ENCODE data around the gene S100PBP.
A peak's percentile ranks its signal among the peaks of the same experiment; 100 is the strongest.

Gene S100PBP

GRCh38 chr1:32774950-32775634, 42.4 kb upstream of the S100PBP start:
- Histone ChIP-seq H3K27me3 (ENCODE audit: control insufficient read depth in 1 of 2, insufficient read depth in 1 of 2, low read length in 2 of 2) (no peaks in the 10 kb centered on the region), H2AK5ac (ENCODE audit: low read length, severe bottlenecking) (no peak overlapping the region), H2BK5ac (ENCODE audit: low read depth, low read length, poor library complexity, severe bottlenecking) (no peak overlapping the region), H4K8ac (ENCODE audit: low read length) (no peak overlapping the region), H3K4ac (ENCODE audit: low read depth in 1 of 2, low read length in 2 of 2) (no peak overlapping the region), H3K36me3 (ENCODE audit: control insufficient read depth in 1 of 2, insufficient read depth in 2 of 2, low read depth in 1 of 2, low read length in 2 of 2) (peaks cover 67 to 73% of the 10 kb centered on the region in 2 experiments), H3K27ac (ENCODE audit: low read length, poor library complexity, severe bottlenecking) (peak overlapping the region; percentile 78), H2BK120ac (ENCODE audit: low read depth, low read length) (no peak overlapping the region), H3K4me1 (ENCODE audit: control insufficient read depth, insufficient read depth, low read depth, low read length) (peaks cover 19% of the 10 kb centered on the region), H3K79me1 (replicated peaks; ENCODE audit: low read length, poor library complexity, severe bottlenecking) (peaks cover 14% of the 10 kb centered on the region), H2BK15ac (ENCODE audit: low read depth, poor library complexity, severe bottlenecking) (no peak overlapping the region), H3K9ac (ENCODE audit: low read length) (peak overlapping the region; percentile 68), H2BK12ac (ENCODE audit: low read length in 2 of 2) (no peak overlapping the region), H3K14ac (ENCODE audit: low read length in 2 of 2) (no peak overlapping the region), H3K18ac (ENCODE audit: low read depth in 1 of 2, low read length in 2 of 2) (no peak overlapping the region), H4K91ac (ENCODE audit: low read length) (no peak overlapping the region), H3K4me2 (ENCODE audit: low read length, poor library complexity, severe bottlenecking) (no peak overlapping the region), H2AFZ (ENCODE audit: low read depth, low read length) (no peak overlapping the region), H3K23ac (ENCODE audit: low read length in 2 of 2) (no peak overlapping the region), H3K9me3 (ENCODE audit: control insufficient read depth, low read length) (no peaks in the 10 kb centered on the region), H3K4me3 (ENCODE audit: insufficient read depth in 1 of 2, low read depth in 1 of 2, low read length in 2 of 2) (peak overlapping the region in 1 of 2 experiments; percentile 9)
- 71% methylated on average over 2 of the region's 2 CpGs for WGBS
- peak; percentile 62 for DNase-seq

- H3K27ac ChIP-seq (ENCODE audit: low read length, poor library complexity, severe bottlenecking): peak overlapping the region; percentile 78
- peak overlapping the region in 1 of 2 experiments; percentile 64 for H3K18ac ChIP-seq (ENCODE audit: low read depth in 1 of 2, low read length in 2 of 2)
- peaks cover 70 to 73% of the 10 kb centered on the region in 2 experiments for H3K36me3 ChIP-seq (ENCODE audit: control insufficient read depth in 1 of 2, insufficient read depth in 2 of 2, low read depth in 1 of 2, low read length in 2 of 2)
- WGBS: 85% methylated on average over 13 of the region's 13 CpGs
- H3K4ac ChIP-seq (ENCODE audit: low read depth in 1 of 2, low read length in 2 of 2): no peak overlapping the region
- no peak overlapping the region for H2BK120ac ChIP-seq (ENCODE audit: low read depth, low read length)
- H3K79me1 ChIP-seq (replicated peaks; ENCODE audit: low read length, poor library complexity, severe bottlenecking): peaks cover 12% of the 10 kb centered on the region
- DNase-seq: peak; percentile 41
- no peak overlapping the region for H2BK5ac ChIP-seq (ENCODE audit: low read depth, low read length, poor library complexity, severe bottlenecking)
- peak overlapping the region; percentile 6 for H2AK5ac ChIP-seq (ENCODE audit: low read length, severe bottlenecking)
- H3K4me1 ChIP-seq (ENCODE audit: control insufficient read depth, insufficient read depth, low read depth, low read length): peaks cover 14% of the 10 kb centered on the region
- H2AFZ ChIP-seq (ENCODE audit: low read depth, low read length): no peak overlapping the region
- H4K91ac ChIP-seq (ENCODE audit: low read length): no peak overlapping the region
- H3K4me3 ChIP-seq (ENCODE audit: insufficient read depth in 1 of 2, low read depth in 1 of 2, low read length in 2 of 2): peak overlapping the region in 1 of 2 experiments; percentile 9
- no peak overlapping the region for H4K8ac ChIP-seq (ENCODE audit: low read length)
- peak overlapping the region; percentile 68 for H3K9ac ChIP-seq (ENCODE audit: low read length)
- no peak overlapping the region for H2BK15ac ChIP-seq (ENCODE audit: low read depth, poor library complexity, severe bottlenecking)
- peak overlapping the region in 1 of 2 experiments; percentile 74 for H3K14ac ChIP-seq (ENCODE audit: low read length in 2 of 2)
- H3K23ac ChIP-seq (ENCODE audit: low read length in 2 of 2): no peak overlapping the region
- no peak overlapping the region for H3K4me2 ChIP-seq (ENCODE audit: low read length, poor library complexity, severe bottlenecking)
- H2BK12ac ChIP-seq (ENCODE audit: low read length in 2 of 2): peak overlapping the region in 1 of 2 experiments; percentile 40
- no peaks in the 10 kb centered on the region for H3K27me3 ChIP-seq (ENCODE audit: control insufficient read depth in 1 of 2, insufficient read depth in 1 of 2, low read length in 2 of 2)
- no peaks in the 10 kb centered on the region for H3K9me3 ChIP-seq (ENCODE audit: control insufficient read depth, low read length)
These were observed 41.7 kb upstream of the S100PBP start for GRCh38 chr1:32775640-32776337.

- no peak overlapping the region for H3K4me2 ChIP-seq (ENCODE audit: low read length, poor library complexity, severe bottlenecking)
- H2BK15ac ChIP-seq (ENCODE audit: low read depth, poor library complexity, severe bottlenecking): no peak overlapping the region
- H3K36me3 ChIP-seq (ENCODE audit: control insufficient read depth in 1 of 2, insufficient read depth in 2 of 2, low read depth in 1 of 2, low read length in 2 of 2): peaks cover 52 to 84% of the 10 kb centered on the region in 2 experiments
- peaks cover 8% of the 10 kb centered on the region for H3K79me1 ChIP-seq (replicated peaks; ENCODE audit: low read length, poor library complexity, severe bottlenecking)
- H3K23ac ChIP-seq (ENCODE audit: low read length in 2 of 2): no peak overlapping the region
- H2AFZ ChIP-seq (ENCODE audit: low read depth, low read length): no peak overlapping the region
- DNase-seq: no peak
- no peak overlapping the region for H3K18ac ChIP-seq (ENCODE audit: low read depth in 1 of 2, low read length in 2 of 2)
- no peak overlapping the region for H4K91ac ChIP-seq (ENCODE audit: low read length)
- no peak overlapping the region for H2AK5ac ChIP-seq (ENCODE audit: low read length, severe bottlenecking)
- H2BK120ac ChIP-seq (ENCODE audit: low read depth, low read length): no peak overlapping the region
- no peak overlapping the region for H2BK12ac ChIP-seq (ENCODE audit: low read length in 2 of 2)
- 95% methylated on average over 5 of the region's 5 CpGs for WGBS
- H2BK5ac ChIP-seq (ENCODE audit: low read depth, low read length, poor library complexity, severe bottlenecking): no peak overlapping the region
- no peak overlapping the region for H4K8ac ChIP-seq (ENCODE audit: low read length)
- H3K9me3 ChIP-seq (ENCODE audit: control insufficient read depth, low read length): no peaks in the 10 kb centered on the region
- no peaks in the 10 kb centered on the region for H3K27me3 ChIP-seq (ENCODE audit: control insufficient read depth in 1 of 2, insufficient read depth in 1 of 2, low read length in 2 of 2)
- no peak overlapping the region for H3K9ac ChIP-seq (ENCODE audit: low read length)
- no peak overlapping the region for H3K4me3 ChIP-seq (ENCODE audit: insufficient read depth in 1 of 2, low read depth in 1 of 2, low read length in 2 of 2)
- H3K14ac ChIP-seq (ENCODE audit: low read length in 2 of 2): no peak overlapping the region
- H3K4me1 ChIP-seq (ENCODE audit: control insufficient read depth, insufficient read depth, low read depth, low read length): peaks cover 12% of the 10 kb centered on the region
- H3K27ac ChIP-seq (ENCODE audit: low read length, poor library complexity, severe bottlenecking): no peak overlapping the region
- no peak overlapping the region for H3K4ac ChIP-seq (ENCODE audit: low read depth in 1 of 2, low read length in 2 of 2)
These were observed 38.2 kb upstream of the S100PBP start for GRCh38 chr1:32779242-32779641.

GRCh38 chr1:32780005-32780404, 37.4 kb upstream of the S100PBP start:
- Histone ChIP-seq H3K23ac (ENCODE audit: low read length in 2 of 2) (no peak overlapping the region), H2AFZ (ENCODE audit: low read depth, low read length) (no peak overlapping the region), H3K36me3 (ENCODE audit: control insufficient read depth in 1 of 2, insufficient read depth in 2 of 2, low read depth in 1 of 2, low read length in 2 of 2) (peaks cover 48 to 84% of the 10 kb centered on the region in 2 experiments), H3K27ac (ENCODE audit: low read length, poor library complexity, severe bottlenecking) (no peak overlapping the region), H3K9ac (ENCODE audit: low read length) (no peak overlapping the region), H3K9me3 (ENCODE audit: control insufficient read depth, low read length) (no peaks in the 10 kb centered on the region), H3K18ac (ENCODE audit: low read depth in 1 of 2, low read length in 2 of 2) (no peak overlapping the region), H2AK5ac (ENCODE audit: low read length, severe bottlenecking) (peak overlapping the region; percentile 18), H3K4me2 (ENCODE audit: low read length, poor library complexity, severe bottlenecking) (no peak overlapping the region), H3K79me1 (replicated peaks; ENCODE audit: low read length, poor library complexity, severe bottlenecking) (peaks cover 9% of the 10 kb centered on the region), H2BK120ac (ENCODE audit: low read depth, low read length) (no peak overlapping the region), H4K8ac (ENCODE audit: low read length) (no peak overlapping the region), H3K4me3 (ENCODE audit: insufficient read depth in 1 of 2, low read depth in 1 of 2, low read length in 2 of 2) (no peak overlapping the region), H2BK12ac (ENCODE audit: low read length in 2 of 2) (peak overlapping the region in 1 of 2 experiments; percentile 12), H3K27me3 (ENCODE audit: control insufficient read depth in 1 of 2, insufficient read depth in 1 of 2, low read length in 2 of 2) (no peaks in the 10 kb centered on the region), H4K91ac (ENCODE audit: low read length) (no peak overlapping the region), H3K4me1 (ENCODE audit: control insufficient read depth, insufficient read depth, low read depth, low read length) (peaks cover 9% of the 10 kb centered on the region), H2BK15ac (ENCODE audit: low read depth, poor library complexity, severe bottlenecking) (no peak overlapping the region), H3K4ac (ENCODE audit: low read depth in 1 of 2, low read length in 2 of 2) (no peak overlapping the region), H3K14ac (ENCODE audit: low read length in 2 of 2) (no peak overlapping the region), H2BK5ac (ENCODE audit: low read depth, low read length, poor library complexity, severe bottlenecking) (no peak overlapping the region)
- DNase-seq: no peak
- WGBS: 97% methylated on average over 8 of the region's 8 CpGs
